Bronchial epithelial cell (primary cell): Measurements from ENCODE around the gene A3GALT2. TPM values are rescaled to one million over a fixed set of nuclear protein-coding genes. Genes with fewer than 3 reads are reported as not detected.
A peak's percentile ranks its signal among the peaks of the same experiment; 100 is the strongest.

Experiments used
- DNase-seq: peaks from one replicate; pipeline ENCODE4 v3.0.0-alpha.2; 2010; ENCODE audit warnings: low read depth
- FAIRE-seq: peaks from 2 replicates; lab custom pipeline; 2011; peaks lifted over from hg19 to GRCh38; lab: Jason Lieb, UNC
- H3K27me3 ChIP-seq: 2 replicates; pipeline ENCODE4 v1.5.1; 2011; ENCODE audit warnings: low read length; ENCODE audit not compliant: control insufficient read depth, insufficient read depth
- H3K36me3 ChIP-seq: 2 replicates; pipeline ENCODE4 v1.5.1; 2011; ENCODE audit warnings: low read length; ENCODE audit not compliant: control insufficient read depth, insufficient read depth
- H3K4me3 ChIP-seq: 2 replicates; pipeline ENCODE4 v1.5.1; 2011; ENCODE audit warnings: mild to moderate bottlenecking, low read depth, low read length, control low read depth
- total RNA-seq: library from RNA; depleted of rRNA; stranded (reverse); fragments of >200 nt; gene quantifications from 2 replicates; pipeline ENCODE4 v1.2.1, GENCODE V29; 2014
- TF ChIP-seq, protein P1 (sequence below): IDR thresholded peaks from 2 replicates; pipeline ENCODE4 v1.5.1; 2011; ENCODE audit warnings: mild to moderate bottlenecking, moderate library complexity, low read length, control low read depth, inconsistent platforms; ENCODE audit not compliant: insufficient read depth, severe bottlenecking

A3GALT2 gene
- total RNA-seq, 1 donor from 2014 or later, result not detected

DNA sequence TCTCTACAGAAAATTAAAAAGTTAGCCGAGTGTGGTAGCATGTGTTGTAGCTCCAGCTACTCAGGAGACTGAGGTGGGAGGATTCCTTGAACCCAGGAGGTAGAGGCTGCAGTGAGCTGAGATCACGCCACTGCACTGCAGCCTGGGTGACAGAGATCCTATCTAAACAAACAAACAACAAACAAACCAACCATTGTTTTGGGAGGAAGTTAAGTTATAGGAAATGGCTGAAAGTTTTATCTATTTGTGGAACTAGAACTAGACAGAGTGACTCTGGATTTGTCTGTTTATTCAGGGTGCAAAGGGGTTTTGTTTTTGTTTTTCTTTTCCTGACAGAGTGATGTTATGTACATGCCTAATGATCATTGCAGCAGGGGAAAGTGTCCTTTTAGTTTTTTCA lies 33.6 kb downstream of the A3GALT2 start:
- TF ChIP-seq, protein P1, sequence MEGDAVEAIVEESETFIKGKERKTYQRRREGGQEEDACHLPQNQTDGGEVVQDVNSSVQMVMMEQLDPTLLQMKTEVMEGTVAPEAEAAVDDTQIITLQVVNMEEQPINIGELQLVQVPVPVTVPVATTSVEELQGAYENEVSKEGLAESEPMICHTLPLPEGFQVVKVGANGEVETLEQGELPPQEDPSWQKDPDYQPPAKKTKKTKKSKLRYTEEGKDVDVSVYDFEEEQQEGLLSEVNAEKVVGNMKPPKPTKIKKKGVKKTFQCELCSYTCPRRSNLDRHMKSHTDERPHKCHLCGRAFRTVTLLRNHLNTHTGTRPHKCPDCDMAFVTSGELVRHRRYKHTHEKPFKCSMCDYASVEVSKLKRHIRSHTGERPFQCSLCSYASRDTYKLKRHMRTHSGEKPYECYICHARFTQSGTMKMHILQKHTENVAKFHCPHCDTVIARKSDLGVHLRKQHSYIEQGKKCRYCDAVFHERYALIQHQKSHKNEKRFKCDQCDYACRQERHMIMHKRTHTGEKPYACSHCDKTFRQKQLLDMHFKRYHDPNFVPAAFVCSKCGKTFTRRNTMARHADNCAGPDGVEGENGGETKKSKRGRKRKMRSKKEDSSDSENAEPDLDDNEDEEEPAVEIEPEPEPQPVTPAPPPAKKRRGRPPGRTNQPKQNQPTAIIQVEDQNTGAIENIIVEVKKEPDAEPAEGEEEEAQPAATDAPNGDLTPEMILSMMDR, result no peak
- DNase-seq (no peak), FAIRE-seq (no peak)
- H3K4me3 ChIP-seq, result no peak overlapping the region
- no peaks in the 10 kb centered on the region for H3K27me3 ChIP-seq
- H3K36me3 ChIP-seq, result peaks cover 1% of the 10 kb centered on the region

DNA sequence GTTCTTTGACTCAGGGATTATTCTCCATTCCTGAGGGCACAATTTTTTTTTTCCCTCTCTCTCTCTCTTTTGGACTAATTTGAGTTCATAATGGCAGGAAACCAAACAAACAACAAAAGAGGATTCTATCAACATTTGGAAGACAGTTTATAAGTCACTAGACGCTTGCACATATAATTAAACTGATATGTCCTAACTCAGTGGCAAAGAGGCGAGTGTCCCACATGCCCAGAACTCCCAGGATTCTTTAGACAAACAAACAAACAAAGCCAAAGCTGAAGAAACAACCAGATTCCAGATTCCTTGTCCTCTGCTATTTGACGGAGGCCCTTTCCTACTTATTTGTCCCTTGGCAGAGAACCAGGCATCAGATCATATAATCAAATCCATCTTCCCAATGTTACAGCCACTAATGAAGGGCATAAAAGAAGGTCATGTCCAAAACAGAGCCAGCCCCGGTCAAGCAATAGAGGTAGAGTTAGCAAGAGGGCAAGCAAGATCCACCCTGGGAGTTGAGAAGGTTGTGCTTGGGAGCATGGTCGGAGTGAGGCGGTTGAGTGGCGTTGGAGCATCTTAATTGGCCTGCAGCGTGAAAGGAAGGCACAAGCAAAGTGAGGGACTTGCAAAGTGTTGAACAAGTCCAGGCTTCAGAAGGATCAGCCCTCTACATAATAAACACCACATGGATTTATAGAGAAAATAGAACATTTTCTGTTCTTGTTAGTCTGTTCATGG lies 34.3 kb downstream of the A3GALT2 start:
- no peak for FAIRE-seq
- Histone ChIP-seq H3K27me3 (no peaks in the 10 kb centered on the region), H3K36me3 (peaks cover 5% of the 10 kb centered on the region), H3K4me3 (no peak overlapping the region)
- TF ChIP-seq, protein P1, result no peak
- no peak for DNase-seq

DNA sequence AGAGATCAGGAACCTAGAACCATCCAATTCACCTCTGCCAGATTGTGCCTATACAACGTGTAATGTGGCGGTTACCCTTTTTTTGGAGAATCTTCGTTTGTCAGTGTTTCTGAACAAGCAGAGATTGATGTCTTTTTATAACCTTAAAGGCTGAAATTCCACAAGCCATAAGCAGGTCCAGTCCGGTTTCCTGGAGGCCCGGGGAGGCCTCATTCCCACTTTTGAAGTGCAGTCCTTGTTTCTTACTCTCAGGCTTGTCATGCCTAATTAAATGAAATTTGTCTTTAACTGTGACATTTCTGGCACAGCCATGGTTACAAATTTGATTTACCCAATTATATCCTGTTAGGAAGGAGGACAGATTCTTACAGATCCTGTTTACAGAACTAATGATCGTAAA lies 36.8 kb downstream of the A3GALT2 start:
- TF ChIP-seq, protein P1, result no peak

DNA sequence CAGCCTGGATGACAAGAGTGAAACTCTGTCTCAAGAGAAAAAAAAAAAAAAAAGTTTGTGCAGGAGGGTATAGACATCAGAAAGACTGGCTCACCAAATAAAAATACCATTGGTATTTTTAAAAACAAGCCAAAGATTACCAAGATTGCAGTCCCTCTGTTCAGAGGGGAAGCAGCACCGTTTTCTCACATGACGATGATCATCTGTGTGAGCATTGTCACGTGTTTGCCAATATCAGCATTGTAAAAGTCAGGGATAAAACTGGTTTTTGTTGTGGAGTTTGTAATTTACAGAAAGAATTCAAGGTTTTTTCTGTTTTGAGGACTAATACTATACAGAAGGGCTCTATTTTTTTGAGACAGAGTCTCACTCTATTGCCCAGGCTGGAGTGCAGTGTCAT lies 38.1 kb downstream of the A3GALT2 start:
- Histone ChIP-seq H3K4me3 (no peak overlapping the region), H3K36me3 (peaks cover 10% of the 10 kb centered on the region), H3K27me3 (no peaks in the 10 kb centered on the region)
- DNase-seq (no peak), FAIRE-seq (no peak)
- TF ChIP-seq, protein P1, result no peak

More for the DNA sequence above, 36.8 kb downstream of the A3GALT2 start:
- Histone ChIP-seq H3K27me3 (no peaks in the 10 kb centered on the region), H3K36me3 (peaks cover 10% of the 10 kb centered on the region), H3K4me3 (no peak overlapping the region)
- no peak for FAIRE-seq
- no peak for DNase-seq

DNA sequence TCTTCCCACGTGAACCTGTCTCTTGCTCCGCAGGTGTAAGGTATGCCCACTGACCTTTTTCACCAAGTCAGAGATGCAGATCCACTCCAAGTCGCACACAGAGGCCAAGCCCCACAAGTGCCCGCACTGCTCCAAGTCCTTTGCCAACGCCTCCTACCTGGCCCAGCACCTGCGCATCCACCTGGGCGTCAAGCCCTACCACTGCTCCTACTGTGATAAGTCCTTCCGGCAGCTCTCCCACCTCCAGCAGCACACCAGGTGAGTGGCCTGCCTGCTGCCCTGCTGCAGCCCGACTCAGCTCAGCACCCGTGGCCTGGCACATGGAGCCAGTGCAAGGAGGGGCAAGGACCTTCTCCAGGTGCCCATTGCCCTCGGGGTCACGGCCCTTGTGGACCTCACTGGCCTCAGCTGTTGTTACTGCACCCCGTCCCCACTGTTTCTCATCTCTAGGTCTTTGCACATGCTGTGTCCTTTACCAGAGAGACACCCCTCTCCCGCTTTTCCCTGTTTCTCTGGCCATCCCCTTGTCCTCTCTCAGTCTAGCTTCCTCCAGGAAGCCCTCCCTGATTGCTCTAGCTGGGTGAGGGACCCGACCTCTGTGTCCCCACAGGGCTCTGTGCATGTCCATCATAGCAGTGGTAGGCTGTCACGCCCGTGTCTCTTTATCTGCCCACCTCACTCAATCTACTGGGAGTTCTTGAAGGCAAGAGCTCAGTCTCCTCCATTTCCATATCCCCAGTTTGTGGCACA lies 39.2 kb downstream of the A3GALT2 start:
- FAIRE-seq (peak; percentile 52), DNase-seq (no peak)
- TF ChIP-seq, protein P1, result no peak
- no peaks in the 10 kb centered on the region for H3K27me3 ChIP-seq
- no peak overlapping the region for H3K4me3 ChIP-seq
- H3K36me3 ChIP-seq, result peaks cover 10% of the 10 kb centered on the region
